Stimulated activated CD8-positive, alpha-beta memory T cell treated with anti-CD3 and anti-CD28 coated beads, Interleukin-4, amount 100 ng/mL, for 48 hours (primary cell): ENCODE results near the gene TBC1D17.

Experiments used
- DNase-seq: peaks from one replicate; pipeline ENCODE4 v3.0.0-alpha.2; 2020

The TBC1D17 gene

GRCh38 chr19:49879243-49879963 lies 1.9 kb downstream of the TBC1D17 start:
- no peak for DNase-seq

GRCh38 chr19:49880162-49880869 lies 2.8 kb downstream of the TBC1D17 start:
- DNase-seq: no peak

GRCh38 chr19:49881186-49881585 lies 3.7 kb downstream of the TBC1D17 start:
- DNase-seq: no peak

GRCh38 chr19:49881672-49882394 lies 4.3 kb downstream of the TBC1D17 start:
- no peak for DNase-seq

- no peak for DNase-seq
These were observed 5.1 kb downstream of the TBC1D17 start for GRCh38 chr19:49882643-49883042.

GRCh38 chr19:49883094-49883493 lies 5.6 kb downstream of the TBC1D17 start:
- no peak for DNase-seq

GRCh38 chr19:49884109-49884508 lies 6.6 kb downstream of the TBC1D17 start:
- no peak for DNase-seq

GRCh38 chr19:49884760-49885159 lies 7.3 kb downstream of the TBC1D17 start:
- DNase-seq: no peak

GRCh38 chr19:49887037-49887664 lies 9.6 kb downstream of the TBC1D17 start:
- DNase-seq: no peak

GRCh38 chr19:49887665-49888509 lies 10.4 kb downstream of the TBC1D17 start:
- no peak for DNase-seq

- no peak for DNase-seq
These were observed 11.0 kb downstream of the TBC1D17 start for GRCh38 chr19:49888510-49888824.

GRCh38 chr19:49889038-49889686 lies 11.7 kb downstream of the TBC1D17 start:
- no peak for DNase-seq

- peak; percentile 82 for DNase-seq
These were observed 12.3 kb downstream of the TBC1D17 start for GRCh38 chr19:49889687-49890348.

GRCh38 chr19:49890349-49891311 lies 13.1 kb downstream of the TBC1D17 start:
- DNase-seq: peak; percentile 83

GRCh38 chr19:49891393-49891792 lies 13.9 kb downstream of the TBC1D17 start:
- no peak for DNase-seq

- DNase-seq: no peak
These were observed 15.2 kb downstream of the TBC1D17 start for GRCh38 chr19:49892716-49893115.

- peak; percentile 63 for DNase-seq
These were observed 16.6 kb downstream of the TBC1D17 start for GRCh38 chr19:49894011-49894664.

- DNase-seq: peak; percentile 76
These were observed 17.5 kb downstream of the TBC1D17 start for GRCh38 chr19:49894879-49895565.
